HepG2 (cell line): ENCODE results near the gene MRFAP1L1. TPM values are rescaled to one million over a fixed set of nuclear protein-coding genes. Genes with fewer than 3 reads are reported as not detected.
A peak's percentile ranks its signal among the peaks of the same experiment; 100 is the strongest.

Source experiments
- ATAC-seq: fragments of 200-7000 bp; cut with Tn5 transposase; 3 replicates; pipeline ENCODE4 v1.9.1; 2020; ENCODE audit warnings: mild to moderate bottlenecking, moderate library complexity
- BruUV-seq: library from RNA; stranded (reverse); fragments of 400-500 nt; replicated peaks from 2 replicates; lab custom pipeline; 2021; lab: Mats Ljungman, UMichigan
- CTCF ChIA-PET: fragments of 300-600 bp; formaldehyde crosslinking; extraction: SDS; loops from one replicate; lab custom pipeline; 2021; ENCODE audit warnings: low total read pairs, inconsistent platforms, low intra/inter-chr PET ratio; lab: Yijun Ruan, JAX
- POLR2A ChIA-PET: fragments of 350-600 bp; sonication (Branson Sonifier 250); formaldehyde crosslinking; loops from one replicate; lab custom pipeline; 2020; ENCODE audit warnings: antibody characterized with exemption, inconsistent platforms; lab: Yijun Ruan, JAX
- DNase-seq: peaks from one replicate; pipeline ENCODE4 v3.0.0-alpha.2; 2015; ENCODE audit warnings: low spot score
- FAIRE-seq: peaks from 3 replicates; lab custom pipeline; 2011; peaks lifted over from hg19 to GRCh38; lab: Jason Lieb, UNC
- H2AFZ ChIP-seq: one replicate; pipeline ENCODE4 v1.6.1; 2011; ENCODE audit warnings: low read length, inconsistent platforms
- H3K27ac ChIP-seq: fragments of 300-600 bp; 3 replicates; pipeline ENCODE4 v1.8.0; 2011; ENCODE audit warnings: mixed run types, mild to moderate bottlenecking, mixed read lengths, low read length, inconsistent platforms; ENCODE audit not compliant: insufficient read depth; ENCODE audit errors: extremely low read length
- H3K27me3 ChIP-seq, 2 experiments: fragments of 200-600 bp in 1 of 2; 2 replicates in 1 of 2; 3 replicates in 1 of 2; pipeline versions ENCODE4 v1.6.0 to v1.8.0; 2011; ENCODE audit warnings: low read length in 2 of 2, mild to moderate bottlenecking in 2 of 2, moderate library complexity in 2 of 2, inconsistent platforms in 1 of 2; ENCODE audit not compliant: insufficient read depth in 2 of 2, control insufficient read depth in 1 of 2
- H3K36me3 ChIP-seq, 2 experiments: fragments of 200-600 bp in 1 of 2; replicated peaks in 1 of 2; 2 replicates in 1 of 2; 3 replicates in 1 of 2; pipeline versions ENCODE4 v1.5.1 to v1.8.0; 2011; ENCODE audit warnings: low read length in 2 of 2, inconsistent platforms in 1 of 2; ENCODE audit not compliant: insufficient read depth in 2 of 2, control insufficient read depth in 1 of 2
- H3K4me1 ChIP-seq: 2 replicates; pipeline ENCODE4 v1.5.1; 2012; ENCODE audit warnings: low read length, inconsistent platforms; ENCODE audit not compliant: insufficient read depth
- H3K4me2 ChIP-seq: 2 replicates; pipeline ENCODE4 v1.6.0; 2011; ENCODE audit warnings: low read depth, low read length, inconsistent platforms
- H3K4me3 ChIP-seq, 3 experiments: fragments of 200-600 bp in 1 of 3; sonication (generic), shearing (Covaris generic) in 1 of 3; replicated peaks in 1 of 3; 2 replicates each; pipeline ENCODE4 v1.5.1; 2011 to 2016; ENCODE audit warnings: low read length in 3 of 3, inconsistent platforms in 2 of 3, low read depth in 2 of 3, mild to moderate bottlenecking in 2 of 3, control low read depth in 1 of 3, mixed read lengths in 1 of 3; ENCODE audit not compliant: insufficient read depth in 1 of 3
- H3K79me2 ChIP-seq: one replicate; pipeline ENCODE4 v1.6.1; 2011; ENCODE audit warnings: low read length, inconsistent platforms; ENCODE audit not compliant: insufficient read depth
- H3K9ac ChIP-seq: 2 replicates; pipeline ENCODE4 v1.6.0; 2011; ENCODE audit warnings: mild to moderate bottlenecking, low read depth, low read length, inconsistent platforms; ENCODE audit not compliant: insufficient read depth
- H3K9me3 ChIP-seq: 2 replicates; pipeline ENCODE4 v1.5.1; 2012; ENCODE audit warnings: mild to moderate bottlenecking, low read length
- H4K20me1 ChIP-seq: 2 replicates; pipeline ENCODE4 v1.6.0; 2011; ENCODE audit warnings: inconsistent platforms, mild to moderate bottlenecking, low read length, moderate library complexity; ENCODE audit not compliant: insufficient read depth
- CTCF ChIP-seq: sonication (generic); formaldehyde crosslinking; IDR thresholded peaks from 2 replicates; pipeline ENCODE4 v1.5.0; 2020; ENCODE audit warnings: mild to moderate bottlenecking, missing genetic modification reagents, moderate library complexity
- FOXC1 ChIP-seq: sonication (generic); formaldehyde crosslinking; IDR thresholded peaks from 2 replicates; pipeline ENCODE4 v1.8.0; 2022; ENCODE audit warnings: mild to moderate bottlenecking, missing genetic modification reagents, borderline replicate concordance
- HDAC1 ChIP-seq: sonication (generic); formaldehyde crosslinking; IDR thresholded peaks from 2 replicates; pipeline ENCODE4 v1.5.1; 2020; ENCODE audit warnings: mild to moderate bottlenecking, missing genetic modification reagents
- HOMEZ ChIP-seq: IDR thresholded peaks from 2 replicates; pipeline ENCODE4 v1.6.1; 2016; ENCODE audit warnings: low read depth
- SMAD3 ChIP-seq: sonication (generic); formaldehyde crosslinking; IDR thresholded peaks from 2 replicates; pipeline ENCODE4 v1.4.0; 2020; ENCODE audit warnings: missing genetic modification reagents
- SP2 ChIP-seq: sonication (generic); formaldehyde crosslinking; IDR thresholded peaks from 2 replicates; pipeline ENCODE4 v1.5.1; 2020; ENCODE audit warnings: mild to moderate bottlenecking, missing genetic modification reagents
- ZNF207 ChIP-seq: fragments of 450-650 bp; IDR thresholded peaks from 2 replicates; pipeline ENCODE4 v1.6.1; 2016; ENCODE audit warnings: antibody characterized with exemption, borderline replicate concordance
- ZNF367 ChIP-seq: sonication (generic); formaldehyde crosslinking; IDR thresholded peaks from 2 replicates; pipeline ENCODE4 v1.4.0; 2020; ENCODE audit warnings: missing genetic modification reagents, borderline replicate concordance
- ZNF563 ChIP-seq: sonication (generic); formaldehyde crosslinking; IDR thresholded peaks from 2 replicates; pipeline ENCODE4 v1.8.0; 2022; ENCODE audit warnings: mild to moderate bottlenecking, moderate library complexity, missing genetic modification reagents
- ZNF572 ChIP-seq: sonication (generic); formaldehyde crosslinking; IDR thresholded peaks from 2 replicates; pipeline ENCODE4 v1.5.1; 2020; ENCODE audit warnings: mild to moderate bottlenecking, missing genetic modification reagents
- ZNF574 ChIP-seq: sonication (generic); formaldehyde crosslinking; IDR thresholded peaks from 2 replicates; pipeline ENCODE4 v1.4.0; 2020; ENCODE audit warnings: missing genetic modification reagents
- ZNF597 ChIP-seq: sonication (generic); formaldehyde crosslinking; IDR thresholded peaks from 2 replicates; pipeline ENCODE4 v1.5.0; 2020; ENCODE audit warnings: missing genetic modification reagents
- ZNF7 ChIP-seq: IDR thresholded peaks from 2 replicates; pipeline ENCODE4 v1.6.1; 2016; ENCODE audit warnings: missing biosample characterization, missing genetic modification reagents
- ZNF792 ChIP-seq: IDR thresholded peaks from 2 replicates; pipeline ENCODE4 v1.6.1; 2016
- ZNF839 ChIP-seq: sonication (generic); formaldehyde crosslinking; IDR thresholded peaks from 2 replicates; pipeline ENCODE4 v1.4.0; 2020; ENCODE audit warnings: missing genetic modification reagents, mild to moderate bottlenecking, borderline replicate concordance
- WGBS: methylation state at CpG from one replicate; pipeline ENCODE4 v1.1.6; 2017; ENCODE audit warnings: low lambda C conversion rate; 5-methylcytosine and 5-hydroxymethylcytosine counted together
- in situ Hi-C: cut with HindIII; loops from 2 replicates; pipeline ENCODE4 v1.10.0; 2017; ENCODE audit warnings: low pct_unique_long_range_greater_than_20kb; ENCODE audit not compliant: extremely low pct_ligation_motif_present
- intact Hi-C: fragments of 100-400 bp; cut with micrococcal nuclease; formaldehyde crosslinking; loops from one replicate; pipeline ENCODE4 v1.10.0; 2022; ENCODE audit not compliant: unreplicated experiment
- polyA plus RNA-seq, 8 experiments: library from polyadenylated mRNA; depleted of rRNA in 3 of 8; stranded (reverse) in 7 of 8; unstranded in 1 of 8; fragments of >200 nt; fragmentation: Illumina TruSeq in 4 of 8; extraction: Trizol in 4 of 8; gene quantifications; 2 replicates each; pipeline versions ENCODE4 v1.2.1 to v1.2.3, GENCODE V29; 2011 to 2016; ENCODE audit warnings: low read depth in 4 of 8, missing spikeins in 1 of 8, mixed read lengths in 1 of 8; ENCODE audit not compliant: insufficient read depth in 1 of 8
- total RNA-seq, 5 experiments: library from RNA; depleted of rRNA; stranded (reverse); fragments of >200 nt; fragmentation: Illumina TruSeq; extraction: Trizol; gene quantifications; 2 replicates each; pipeline ENCODE4 v1.2.3, GENCODE V29; 2016; ENCODE audit warnings: low read depth in 1 of 5

MRFAP1L1 gene
- total and polyA plus RNA-seq, 2 of the 13 experiments (the other 11 are each of a cell fraction or from before 2014, with no cell fraction given), result 44.8 to 76.6 TPM

- peak overlapping the region; percentile 91 for H3K27ac ChIP-seq
- WGBS, result 5% methylated on average over 24 of the region's 40 CpGs
- H2AFZ ChIP-seq, result no peak overlapping the region
- ATAC-seq (peak; percentile 12; the same call in 2 of the 3 replicates), DNase-seq (peak; percentile 60), FAIRE-seq (peak; percentile 89)
- H3K4me2 ChIP-seq, result peak overlapping the region; percentile 91
- H4K20me1 ChIP-seq, result peaks cover 14% of the 10 kb centered on the region
- peaks cover 47% of the 10 kb centered on the region for H3K4me1 ChIP-seq
- peak overlapping the region; percentile 61 to 78 (median 68) for H3K4me3 ChIP-seq
- H3K27me3 ChIP-seq, result no peaks in the 10 kb centered on the region
- intact Hi-C loops (loop anchor here (2.0 kb wide), 1 partner anchor 14 kb away; no protein-coding TSS in a partner anchor), in situ Hi-C loops (no loop called here)
- H3K9ac ChIP-seq, result peak overlapping the region; percentile 75
- ChIA-PET POLR2A (interaction anchor here (0.6 to 7.2 kb wide), 11 partner anchors 15 to 312 kb away, joined by 3 to 122 read pairs (median 7); partner anchors contain the start of genes MRFAP1, MRFAP1L1 and S100P), CTCF (interaction anchor here (1.6 to 3.0 kb wide), 2 partner anchors 14 to 16 kb away, joined by 4 to 10 read pairs; no protein-coding TSS in a partner anchor)
- peaks cover 0 to 13% of the 10 kb centered on the region in 2 experiments; a peak in 3 of 5 replicates for H3K36me3 ChIP-seq
- no TSS peak for BruUV-seq
- peaks cover 33% of the 10 kb centered on the region for H3K79me2 ChIP-seq
- H3K9me3 ChIP-seq, result no peaks in the 10 kb centered on the region
- TF ChIP-seq ZNF563 (CRISPR knock-in tag) (no peak), SMAD3 (CRISPR knock-in tag) (no peak), ZNF792 (CRISPR knock-in tag) (0 out of 2 replicates have a peak, but pooled peaks have one; percentile 38), ZNF572 (CRISPR knock-in tag) (no peak), ZNF367 (CRISPR knock-in tag) (no peak), FOXC1 (CRISPR knock-in tag) (peak; percentile 51; the same call in 1 of the 2 replicates), ZNF7 (CRISPR knock-in tag) (no peak), SP2 (CRISPR knock-in tag) (no peak), ZNF207 (no peak), ZNF574 (CRISPR knock-in tag) (no peak), CTCF (CRISPR knock-in tag) (peak; percentile 76), HDAC1 (CRISPR knock-in tag) (0 out of 2 replicates have a peak, but pooled peaks have one; percentile 4), HOMEZ (CRISPR knock-in tag) (no peak), ZNF839 (no peak), ZNF597 (CRISPR knock-in tag) (no peak)
Measured at GRCh38 chr4:6674500-6675149, 35.0 kb downstream of the MRFAP1L1 start.
